GM18499 (cell line): ENCODE results near the gene GALNT15.

Experiments
- ATAC-seq: cut with Tn5 transposase; IDR thresholded peaks from one replicate; pipeline ENCODE4 v1.9.1; 2021; ENCODE audit warnings: moderate number of reproducible peaks; ENCODE audit not compliant: insufficient read depth, unreplicated experiment

GALNT15 gene

DNA sequence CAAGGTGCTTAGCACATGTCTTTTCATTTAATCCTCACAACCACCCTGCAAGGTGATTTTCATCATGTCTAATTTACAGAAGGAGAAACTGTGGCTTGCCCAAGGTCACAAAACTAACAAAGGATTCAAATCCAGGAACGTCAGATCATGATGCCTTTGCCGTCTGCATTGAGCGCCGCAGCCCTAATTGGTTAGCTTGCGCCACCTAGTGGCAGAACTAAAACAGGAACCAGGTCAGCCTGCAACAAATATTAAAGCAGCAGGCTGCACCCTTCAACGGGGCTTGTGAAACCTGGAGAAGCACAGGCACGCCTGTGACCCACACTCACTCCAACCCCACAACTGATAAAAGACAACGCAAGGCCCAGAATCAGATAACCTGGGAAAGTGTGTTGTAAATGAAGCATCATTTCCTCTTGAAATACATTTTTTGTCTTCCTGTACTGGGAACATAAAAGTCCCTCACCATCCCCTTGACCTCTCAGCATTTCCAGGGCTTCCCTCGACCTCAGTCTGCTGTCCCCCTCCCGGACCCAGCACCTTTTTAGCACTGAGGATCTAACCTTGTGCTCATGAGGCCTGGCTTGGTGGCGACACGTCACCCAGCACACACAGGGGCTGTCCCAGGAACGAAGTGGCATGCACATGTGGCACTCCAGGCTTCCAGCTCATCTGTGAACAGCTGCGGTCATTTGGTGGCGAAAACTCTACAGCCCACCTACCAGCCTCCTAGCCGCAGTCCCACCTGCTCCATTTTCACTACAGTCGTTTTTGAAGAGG is 73.0 kb downstream of the GALNT15 start:
- ATAC-seq = peak; percentile 55

DNA sequence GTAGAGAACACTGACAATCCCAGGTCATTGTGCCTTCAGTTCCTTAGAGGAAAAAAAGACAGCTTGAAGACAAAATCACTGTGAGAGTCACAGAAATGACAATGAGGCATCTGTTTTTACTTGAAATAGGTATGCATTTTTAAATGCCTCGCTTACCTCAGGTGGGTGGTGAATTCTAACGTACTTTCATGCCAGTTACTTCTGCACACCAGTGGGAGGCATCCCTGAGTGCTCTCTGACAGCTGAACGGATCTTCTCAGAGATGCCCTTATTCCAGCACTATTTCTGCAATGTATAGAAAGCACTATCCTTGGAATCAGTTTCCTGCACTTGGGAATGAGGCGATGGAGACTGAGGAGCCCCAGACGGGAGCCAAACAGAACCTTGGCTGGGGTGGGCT is 74.1 kb downstream of the GALNT15 start:
- ATAC-seq = no peak

DNA sequence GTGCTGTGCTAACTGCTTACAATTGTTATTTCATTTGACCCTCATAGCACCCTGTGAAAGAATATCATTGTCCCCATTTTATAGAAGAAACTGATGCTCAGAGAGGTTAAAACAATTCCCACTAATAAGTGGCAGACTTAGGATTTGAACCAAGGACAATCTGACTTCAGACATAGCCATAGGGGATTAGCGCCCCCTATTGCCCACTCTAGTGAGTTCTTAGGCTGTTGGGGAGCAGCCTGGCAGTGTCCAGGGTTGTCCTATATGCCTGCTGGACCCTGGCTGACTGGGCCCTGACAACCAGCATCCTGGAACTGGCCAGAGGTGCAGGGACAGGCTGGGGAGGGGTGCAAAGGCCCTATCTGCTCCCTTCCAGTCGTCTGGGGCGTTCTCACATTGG is 74.9 kb downstream of the GALNT15 start:
- ATAC-seq = no peak

- no peak for ATAC-seq
Measured at GRCh38 chr3:16249886-16250285, 75.4 kb downstream of the GALNT15 start.

GRCh38 chr3:16251316-16252085 is 77.0 kb downstream of the GALNT15 start:
- ATAC-seq = no peak

GRCh38 chr3:16252243-16252978 is 77.9 kb downstream of the GALNT15 start:
- ATAC-seq = no peak

DNA sequence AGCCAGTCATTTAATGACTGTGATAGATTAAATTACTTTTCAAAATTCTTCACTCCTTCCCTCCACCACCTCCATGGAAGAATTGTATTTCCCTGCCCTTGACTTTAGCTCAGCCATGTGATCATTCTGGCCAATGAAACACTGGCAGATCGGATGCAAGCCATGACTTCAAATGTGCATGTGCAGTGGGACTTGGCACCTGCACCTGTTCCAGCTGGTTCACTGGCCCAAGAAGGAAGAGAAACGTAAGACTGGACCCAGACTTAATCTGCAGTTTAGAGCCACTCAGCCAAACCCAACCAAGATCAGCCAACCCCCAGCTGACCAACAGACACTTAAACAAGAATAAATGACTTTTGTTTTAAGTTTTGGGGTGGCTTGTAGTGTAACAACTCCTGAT is 78.5 kb downstream of the GALNT15 start:
- no peak for ATAC-seq

DNA sequence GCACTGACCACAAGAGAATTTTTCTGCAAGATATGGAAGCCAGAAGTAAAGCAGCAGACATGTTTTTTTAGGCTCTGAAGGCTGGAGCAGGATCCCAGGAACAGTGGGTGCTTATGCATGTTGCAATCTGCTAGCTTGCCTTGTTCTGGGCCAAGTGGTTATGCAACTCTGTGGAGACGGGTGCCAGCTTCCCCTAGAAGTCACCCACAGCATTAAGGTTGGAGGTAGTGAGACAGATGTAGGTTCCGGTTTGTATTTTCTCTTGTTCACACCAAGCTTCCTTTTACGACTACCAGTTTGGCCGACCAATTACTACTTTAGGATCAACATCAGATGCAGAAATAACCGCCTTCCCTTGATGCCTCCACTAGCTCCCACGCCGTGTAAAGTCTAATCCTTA is 79.1 kb downstream of the GALNT15 start:
- no peak for ATAC-seq

GRCh38 chr3:16254916-16255315 is 80.4 kb downstream of the GALNT15 start:
- no peak for ATAC-seq

DNA sequence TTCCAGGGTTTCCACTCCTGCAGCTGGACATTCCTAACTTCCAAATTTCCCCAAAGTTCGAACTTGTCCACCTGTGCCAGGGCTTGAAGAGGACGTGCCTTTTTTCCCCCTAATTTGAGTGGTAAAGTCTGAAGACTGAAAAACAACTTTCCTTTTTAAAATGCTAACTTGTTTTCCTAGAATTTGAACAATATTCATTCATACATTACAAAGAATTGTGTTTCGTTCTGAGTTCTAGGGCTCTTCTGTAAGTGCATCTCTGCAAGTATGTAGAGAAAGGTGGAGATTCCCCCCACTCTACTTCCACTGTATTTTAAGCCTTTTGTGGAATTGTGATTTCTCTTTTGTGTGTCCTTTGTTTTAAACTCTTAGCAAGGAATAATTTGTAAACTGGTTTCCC is 80.8 kb downstream of the GALNT15 start:
- no peak for ATAC-seq

DNA sequence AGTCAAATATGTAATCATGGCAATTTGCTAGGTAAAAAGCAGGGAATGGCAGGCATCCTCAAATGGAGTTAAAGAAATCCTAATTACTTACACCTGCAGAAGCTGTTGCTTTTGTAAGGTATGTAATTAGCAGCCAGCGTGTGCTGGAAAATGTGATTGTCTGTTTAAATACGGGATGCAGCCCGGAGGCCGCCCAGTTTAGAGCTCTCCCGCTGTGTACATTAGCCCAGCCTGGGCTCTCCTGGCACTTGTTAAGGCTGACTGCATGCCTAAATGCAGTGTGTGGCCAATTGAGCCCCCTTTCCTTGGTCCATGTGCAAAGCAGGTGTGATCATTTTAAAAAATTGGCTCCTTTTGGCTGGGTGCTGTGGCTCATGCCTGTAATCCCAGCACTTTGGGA is 81.2 kb downstream of the GALNT15 start:
- no peak for ATAC-seq

DNA sequence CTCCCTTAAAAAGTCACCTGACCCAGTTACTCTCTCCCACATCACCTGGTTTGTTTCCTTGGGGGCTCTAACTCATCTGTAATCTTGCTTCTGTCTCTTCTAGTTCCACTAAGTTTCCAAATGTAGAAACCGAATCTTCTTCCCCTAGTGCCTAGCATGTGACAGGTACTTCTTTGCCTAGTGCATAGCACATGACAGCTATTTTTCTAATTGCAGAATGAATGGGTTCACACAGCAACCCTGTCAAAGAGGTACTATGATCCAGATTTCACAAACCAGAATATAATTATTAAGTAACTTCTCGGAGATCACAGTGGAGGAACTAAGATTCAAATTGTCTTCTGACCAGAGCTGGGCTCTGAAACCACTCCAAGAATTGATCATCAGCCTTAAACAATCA is 82.8 kb downstream of the GALNT15 start:
- no peak for ATAC-seq

GRCh38 chr3:16258177-16258576 is 83.7 kb downstream of the GALNT15 start:
- no peak for ATAC-seq

GRCh38 chr3:16258866-16259265 is 84.4 kb downstream of the GALNT15 start:
- no peak for ATAC-seq

- no peak for ATAC-seq
Measured at GRCh38 chr3:16260046-16260445, 85.6 kb downstream of the GALNT15 start.

- ATAC-seq = no peak
Measured at GRCh38 chr3:16262174-16262573, 87.7 kb downstream of the GALNT15 start.

- ATAC-seq = peak; percentile 0
Measured at GRCh38 chr3:16264174-16264707, 89.8 kb downstream of the GALNT15 start.

DNA sequence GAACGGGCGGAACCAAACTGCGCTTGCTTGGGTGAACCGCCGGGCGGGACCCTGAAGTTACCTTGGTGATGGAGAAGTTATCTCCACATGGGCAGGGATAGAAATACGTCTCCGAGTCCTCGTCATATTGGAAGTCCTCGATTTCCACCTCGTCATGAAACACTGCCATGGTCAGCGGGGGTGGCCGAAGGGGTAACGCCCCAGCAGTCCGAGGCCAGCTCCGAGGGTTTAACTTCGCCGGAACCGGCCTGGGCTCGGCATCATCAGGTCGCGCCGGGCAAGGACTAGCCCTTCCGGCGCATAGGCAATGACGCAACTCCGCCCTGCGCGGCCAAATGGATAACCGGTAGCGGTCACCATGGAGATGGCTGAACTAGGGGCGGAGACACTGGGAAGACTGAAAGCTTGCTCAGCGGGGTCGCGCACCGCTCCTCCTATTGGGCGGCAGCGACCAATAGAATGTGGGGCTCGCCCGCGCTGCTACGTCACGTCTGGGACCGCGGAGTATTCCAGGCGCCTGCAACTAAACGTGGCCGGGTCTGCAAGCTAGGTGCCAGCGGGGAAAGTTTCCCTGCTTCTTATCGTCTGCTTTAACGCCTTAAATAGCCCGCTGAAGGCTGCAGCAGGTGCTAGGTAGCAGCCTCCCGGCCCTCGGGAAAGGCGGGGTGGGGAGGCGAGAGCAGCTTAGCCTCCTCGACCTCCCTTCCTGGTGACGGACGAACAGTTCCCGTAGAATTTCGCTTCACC is 90.4 kb downstream of the GALNT15 start, which contains the start of the genes DPH3 and OXNAD1:
Gene DPH3 (minus strand): TSS at position 236 of the 747 bp plus-strand sequence. CDS start 67 bp downstream, at position 169.
Gene OXNAD1 (plus strand): TSS at position 505 of the 747 bp plus-strand sequence. CDS start 5,741 bp downstream, outside the sequence.
- ATAC-seq = peak; percentile 98

DNA sequence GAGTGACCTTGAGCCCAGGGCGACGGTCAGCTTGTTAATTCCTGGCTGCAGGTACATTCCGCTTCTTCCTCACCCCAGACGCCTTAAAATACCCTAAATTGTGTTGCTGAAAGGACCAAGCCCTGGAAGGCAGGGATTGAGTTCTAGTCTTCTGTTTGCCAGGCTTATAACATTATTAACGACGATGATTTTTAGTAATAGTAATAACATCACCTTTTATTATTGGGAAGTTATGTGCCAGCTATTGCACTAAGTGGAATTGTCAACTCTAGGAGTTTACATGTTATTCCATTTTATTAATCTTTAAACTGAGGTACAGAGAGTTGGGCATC is 90.9 kb downstream of the GALNT15 start:
- ATAC-seq = no peak

- ATAC-seq = no peak
Measured at GRCh38 chr3:16266714-16267113, 92.2 kb downstream of the GALNT15 start.
